Measurements from ENCODE around the gene DOK7. TPM values are rescaled to one million over a fixed set of nuclear protein-coding genes. Genes with fewer than 3 reads are reported as not detected.

The DOK7 gene
- total and polyA plus RNA-seq, 2 of the 4 experiments (the other 2 are of a cell fraction): not detected

- in situ Hi-C loops (cut with MboI; ENCODE audit: low sequenced_read_pairs): loop anchor here (5.0 kb wide), 1 partner anchor 96 kb away; no protein-coding TSS in a partner anchor
- H2AK5ac ChIP-seq (ENCODE audit: low read depth, low read length): peak overlapping the region; percentile 64; the same call in 1 of the 2 replicates
- H3K9me3 ChIP-seq (ENCODE audit: control insufficient read depth, insufficient read depth, low read length): no peaks in the 10 kb centered on the region
- WGBS, 2 experiments (ENCODE audit: extremely low coverage in 2 of 2, insufficient read length in 1 of 2): 27% methylated on average over 16 of the region's 36 CpGs; no CpG with 5 or more reads in 1 of the 2 experiments
- no peak overlapping the region for H3K4me3 ChIP-seq (ENCODE audit: insufficient read depth, low read depth, low read length)
- BruUV-seq (replicated peaks): no TSS peak
- 0 out of 2 replicates have a peak, but pooled peaks cover 5% of the 10 kb centered on the region for H4K20me1 ChIP-seq (ENCODE audit: insufficient read depth, low read length)
- H4K91ac ChIP-seq (ENCODE audit: insufficient read depth, low read depth, low read length): no peak overlapping the region
- H4K5ac ChIP-seq (ENCODE audit: low read depth, low read length): no peak overlapping the region
- H3K36me3 ChIP-seq (ENCODE audit: control insufficient read depth, insufficient read depth, low read length): no peaks in the 10 kb centered on the region
- DNase-seq: no peak
- no peaks in the 10 kb centered on the region for H3K79me1 ChIP-seq (ENCODE audit: low read depth in 1 of 2, low read length in 2 of 2)
- peak; percentile 86 for ATAC-seq (ENCODE audit: low read depth)
- H2BK20ac ChIP-seq (ENCODE audit: low read depth, low read length): no peak overlapping the region
- intact Hi-C loops (cut with micrococcal nuclease): loop anchor here (1.0 to 5.0 kb wide), 2 partner anchors 97 to 336 kb away; no protein-coding TSS in a partner anchor
- no peak overlapping the region for H3K23ac ChIP-seq (ENCODE audit: low read depth, low read length)
- H3K4me1 ChIP-seq (ENCODE audit: control insufficient read depth, insufficient read depth, low read length): no peaks in the 10 kb centered on the region
- H3K9me1 ChIP-seq (ENCODE audit: insufficient read depth, low read length): no peaks in the 10 kb centered on the region
- H3K4ac ChIP-seq (ENCODE audit: low read depth, low read length): no peak overlapping the region
- no peak overlapping the region for H3K18ac ChIP-seq (ENCODE audit: low read depth, low read length)
- no peak overlapping the region for H3K14ac ChIP-seq (replicated peaks; ENCODE audit: low read depth, low read length)
- no peak overlapping the region for H3K27ac ChIP-seq (ENCODE audit: insufficient read depth, low read length)
- H3K4me2 ChIP-seq (ENCODE audit: low read depth, low read length): no peak overlapping the region
- no peak overlapping the region for H2BK5ac ChIP-seq (ENCODE audit: low read depth, low read length, poor library complexity, severe bottlenecking)
- H4K8ac ChIP-seq (ENCODE audit: low read depth in 2 of 2, low read length in 2 of 2): no peak overlapping the region
- dilution Hi-C loops (cut with HindIII; ENCODE audit: low sequenced_read_pairs, unreplicated experiment): no loop called here
- no peak overlapping the region for H3K9ac ChIP-seq (ENCODE audit: low read depth, low read length)
- H2BK15ac ChIP-seq (ENCODE audit: low read depth, low read length): no peak overlapping the region
- POLR2A ChIA-PET (ENCODE audit: unreplicated experiment): no interaction called here
- H2AK9ac ChIP-seq (replicated peaks; ENCODE audit: low read depth, low read length, poor library complexity): peak overlapping the region; percentile 55
- CTCF ChIA-PET: no interaction called here
- 0 out of 2 replicates have a peak overlapping the region, but pooled peaks have one; percentile 4 for H2BK120ac ChIP-seq (ENCODE audit: low read depth, low read length)
- H3K27me3 ChIP-seq (ENCODE audit: control insufficient read depth, insufficient read depth, low read length): no peaks in the 10 kb centered on the region
- H2AFZ ChIP-seq (replicated peaks; ENCODE audit: low read length, poor library complexity): peak overlapping the region; percentile 16
- no peak overlapping the region for H3K56ac ChIP-seq (ENCODE audit: extremely low read depth, insufficient read depth, low read length)
- TF ChIP-seq RFX5 (IDR thresholded peaks at IDR 0.05; ENCODE audit: low read depth, low read length) (no peak), USF2 (IDR thresholded peaks at IDR 0.05; ENCODE audit: low read depth, low read length) (no peak), MXI1 (IDR thresholded peaks at IDR 0.05; ENCODE audit: borderline replicate concordance, low read depth, low read length) (no peak), FOS (IDR thresholded peaks at IDR 0.05; ENCODE audit: low read depth, low read length) (no peak), CEBPB (IDR thresholded peaks at IDR 0.05; ENCODE audit: low read depth, low read length) (no peak), BHLHE40 (IDR thresholded peaks at IDR 0.05; ENCODE audit: low read depth, low read length) (no peak), POLR2A (IDR thresholded peaks at IDR 0.05; ENCODE audit: low read depth, low read length) (no peak), NFE2L2 (IDR thresholded peaks at IDR 0.05; ENCODE audit: low read depth, low read length) (no peak), CHD1 (IDR thresholded peaks at IDR 0.05; ENCODE audit: low read depth, low read length) (no peak), ELK1 (IDR thresholded peaks at IDR 0.05; ENCODE audit: borderline replicate concordance, low read depth, low read length) (no peak), MAFK (IDR thresholded peaks at IDR 0.05; ENCODE audit: low read depth, low read length) (no peak), RAD21 (IDR thresholded peaks at IDR 0.05; ENCODE audit: low read length) (peak; percentile 95), RCOR1 (IDR thresholded peaks at IDR 0.05; ENCODE audit: insufficient replicate concordance, low read length) (no peak), CTCF (conservative IDR thresholded peaks at IDR 0.05; ENCODE audit: low read depth, low read length) (peak; percentile 82), MAZ (IDR thresholded peaks at IDR 0.05; ENCODE audit: borderline replicate concordance, low read depth, low read length) (no peak)
These were observed 20.0 kb upstream of the DOK7 start for GRCh38 chr4:3442959-3443749.
